ENCODE measurements around the gene KDM2A.

DNA sequence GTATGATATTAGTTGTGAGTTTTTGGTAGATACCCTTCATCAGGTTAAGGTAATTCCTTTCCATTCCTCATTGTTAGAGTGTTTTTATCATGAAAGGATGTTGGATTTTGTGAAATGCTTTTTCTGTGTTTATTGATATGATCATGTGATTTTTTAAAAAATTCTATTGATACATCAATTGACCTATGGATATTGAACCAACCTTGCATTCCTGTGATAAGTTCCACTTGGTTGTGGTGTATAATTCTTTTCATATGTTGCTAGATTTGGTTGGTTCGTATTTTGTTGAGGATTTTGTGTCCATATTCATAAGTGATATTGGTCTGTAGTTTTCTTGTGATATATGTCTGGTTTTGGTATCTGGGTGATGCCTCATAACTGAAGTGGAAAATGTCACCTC is 176.8 kb downstream of the KDM2A start:
- TF ChIP-seq, protein P1, sequence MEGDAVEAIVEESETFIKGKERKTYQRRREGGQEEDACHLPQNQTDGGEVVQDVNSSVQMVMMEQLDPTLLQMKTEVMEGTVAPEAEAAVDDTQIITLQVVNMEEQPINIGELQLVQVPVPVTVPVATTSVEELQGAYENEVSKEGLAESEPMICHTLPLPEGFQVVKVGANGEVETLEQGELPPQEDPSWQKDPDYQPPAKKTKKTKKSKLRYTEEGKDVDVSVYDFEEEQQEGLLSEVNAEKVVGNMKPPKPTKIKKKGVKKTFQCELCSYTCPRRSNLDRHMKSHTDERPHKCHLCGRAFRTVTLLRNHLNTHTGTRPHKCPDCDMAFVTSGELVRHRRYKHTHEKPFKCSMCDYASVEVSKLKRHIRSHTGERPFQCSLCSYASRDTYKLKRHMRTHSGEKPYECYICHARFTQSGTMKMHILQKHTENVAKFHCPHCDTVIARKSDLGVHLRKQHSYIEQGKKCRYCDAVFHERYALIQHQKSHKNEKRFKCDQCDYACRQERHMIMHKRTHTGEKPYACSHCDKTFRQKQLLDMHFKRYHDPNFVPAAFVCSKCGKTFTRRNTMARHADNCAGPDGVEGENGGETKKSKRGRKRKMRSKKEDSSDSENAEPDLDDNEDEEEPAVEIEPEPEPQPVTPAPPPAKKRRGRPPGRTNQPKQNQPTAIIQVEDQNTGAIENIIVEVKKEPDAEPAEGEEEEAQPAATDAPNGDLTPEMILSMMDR (IDR thresholded peaks at IDR 0.05), result no peak
- no peak for TF ChIP-seq POLR2A (IDR thresholded peaks at IDR 0.05)
